GM21381 (cell line): ENCODE measurements around the gene MDM4.

Source experiments
- ATAC-seq: cut with Tn5 transposase; IDR thresholded peaks from one replicate; pipeline ENCODE4 v1.9.1; 2021; ENCODE audit warnings: mild to moderate bottlenecking, moderate library complexity; ENCODE audit not compliant: unreplicated experiment

MDM4 gene

DNA sequence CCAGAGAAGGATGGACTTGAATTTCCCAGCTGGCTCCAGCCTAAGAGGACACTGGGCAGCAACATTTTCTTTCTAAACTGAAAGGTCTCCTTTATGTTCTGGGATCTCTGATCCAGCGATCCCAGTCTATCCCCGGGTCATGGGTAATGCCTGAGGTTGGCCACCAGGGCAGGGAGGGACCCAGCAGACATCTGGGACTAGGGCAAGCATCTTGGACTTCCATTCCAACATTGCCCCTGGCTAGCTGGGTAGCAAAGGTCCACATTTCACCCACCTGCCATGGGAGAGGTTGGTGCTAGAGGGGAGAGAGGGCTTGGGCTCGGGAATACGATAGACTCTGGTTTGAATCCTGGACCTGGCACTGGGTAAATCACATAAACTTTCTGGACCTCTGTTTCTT, 84.8 kb downstream of the MDM4 start:
- no peak for ATAC-seq

DNA sequence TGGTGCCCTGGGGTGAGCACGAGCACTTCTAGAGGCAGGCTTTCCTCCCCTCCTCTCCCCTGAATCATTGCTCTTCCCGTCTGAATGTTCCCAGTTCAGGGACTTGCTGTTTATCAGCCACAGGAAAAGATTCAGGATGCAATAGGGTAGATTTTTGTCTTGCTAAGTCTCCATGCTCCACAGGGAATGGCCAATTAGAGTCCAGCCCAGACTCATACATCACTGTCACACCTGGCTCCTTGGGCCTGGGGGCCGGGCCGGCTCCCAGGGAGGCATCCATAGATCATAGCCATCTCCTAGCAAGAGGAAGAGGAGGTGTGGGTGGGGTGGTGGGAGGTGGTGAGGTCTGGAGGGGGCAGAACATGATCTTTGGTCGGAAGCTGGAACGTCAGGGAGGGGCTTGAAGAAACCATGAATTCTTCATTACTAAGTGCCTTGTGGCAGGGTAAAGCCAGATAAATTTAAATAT, 85.9 kb downstream of the MDM4 start:
- ATAC-seq = no peak

DNA sequence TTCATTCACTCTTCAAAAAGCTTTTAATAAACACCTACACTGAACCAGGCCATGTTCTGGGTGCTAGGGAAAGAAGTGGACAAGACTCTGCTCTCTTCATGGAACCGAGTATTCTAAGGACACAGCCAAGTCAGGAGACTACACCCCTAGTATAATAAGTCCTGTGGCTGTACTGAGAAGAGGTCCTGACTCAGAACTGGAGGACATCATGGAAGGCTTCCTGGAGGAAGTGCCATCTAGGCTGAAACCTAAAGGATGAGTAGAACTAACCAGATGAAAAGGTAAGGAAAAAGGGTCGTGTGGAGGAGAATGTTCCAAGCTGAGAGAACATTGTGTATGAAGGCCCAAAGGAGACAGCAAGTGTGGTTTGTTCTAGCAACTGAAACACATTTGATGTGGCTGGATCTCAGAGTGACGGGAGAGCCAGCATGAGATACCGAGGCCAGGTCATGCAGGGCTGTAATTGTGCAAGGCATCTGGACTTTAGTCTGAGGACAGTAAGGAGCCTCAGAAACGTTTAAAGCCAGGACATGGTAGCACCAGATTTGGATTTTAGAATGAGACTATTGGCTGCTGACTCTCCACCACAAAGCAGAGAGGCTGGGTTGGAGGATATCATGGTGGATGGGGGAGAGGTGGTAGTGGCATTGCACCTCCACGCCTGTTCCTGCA, 86.8 kb downstream of the MDM4 start:
- ATAC-seq = no peak

DNA sequence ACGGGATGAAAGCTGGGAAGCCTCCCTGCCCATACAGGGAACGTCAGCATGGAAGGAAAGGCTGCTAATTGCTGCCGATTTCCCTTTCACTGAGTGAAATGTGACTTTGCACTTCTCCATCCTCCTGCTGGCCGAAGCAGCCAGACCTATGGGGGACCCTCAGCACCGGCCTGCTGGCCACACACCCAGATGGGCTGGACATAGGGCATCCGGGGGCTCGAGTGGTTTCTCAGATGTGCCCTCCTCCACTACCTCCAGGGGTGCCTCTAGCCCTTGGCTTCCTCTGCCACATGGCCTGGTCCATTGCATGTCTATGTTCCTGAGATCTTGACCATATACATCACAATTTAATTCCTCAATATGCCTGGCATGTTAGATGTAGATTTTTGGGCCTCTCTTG, 89.6 kb downstream of the MDM4 start:
- ATAC-seq = no peak
